ENCODE data around the gene GALNT11. TPM values are rescaled to one million over a fixed set of nuclear protein-coding genes. Genes with fewer than 3 reads are reported as not detected.

Gene GALNT11
- total and polyA plus RNA-seq, 9 donors, result 20.1 to 57.6 (median 34.3) TPM

DNA sequence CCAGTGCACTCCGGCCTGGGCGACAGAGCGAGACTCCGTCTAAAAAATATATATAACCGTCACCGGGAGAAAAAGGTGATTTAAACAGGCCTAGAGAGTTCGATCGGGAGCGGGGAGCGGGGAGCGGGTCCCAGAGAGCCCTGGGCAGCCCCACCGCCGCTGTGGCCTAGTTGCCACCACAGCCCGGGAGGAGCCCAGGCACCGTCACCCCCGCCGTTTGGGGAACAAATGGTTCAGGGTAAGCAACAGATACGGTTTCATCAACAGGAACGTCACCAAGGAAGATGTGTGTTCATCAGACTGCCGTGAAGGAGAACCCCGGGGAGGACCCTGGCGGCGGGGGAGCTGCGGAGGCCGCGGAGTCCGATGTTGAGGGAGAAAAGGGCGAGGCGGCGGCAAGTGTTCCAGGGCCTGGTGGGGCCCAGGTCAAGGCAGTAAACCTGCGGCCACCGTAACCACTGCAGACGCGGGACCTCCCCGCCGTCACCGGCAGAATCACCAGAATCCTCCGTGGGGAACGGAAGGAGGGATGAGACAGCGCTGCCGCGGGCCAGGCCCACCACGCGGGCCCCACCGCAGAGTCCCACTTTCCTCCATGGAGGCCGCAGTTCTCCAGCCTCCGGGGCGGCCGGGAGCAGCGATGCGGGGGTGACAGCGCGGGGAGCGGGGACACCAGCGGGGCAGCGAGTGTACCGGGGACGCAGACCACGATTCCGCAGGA is 103.4 kb downstream of the GALNT11 start:
- H3K27ac ChIP-seq, result no peak overlapping the region
- no peaks in the 10 kb centered on the region for H3K27me3 ChIP-seq
- DNase-seq, result no peak
- TF ChIP-seq POLR2A (IDR thresholded peaks at IDR 0.05) (no peak), EP300 (IDR thresholded peaks at IDR 0.05) (no peak), CTCF (IDR thresholded peaks at IDR 0.05) (no peak)
- H3K9me3 ChIP-seq, result no peaks in the 10 kb centered on the region
- intact Hi-C loops (cut with DNase I), result no loop called here
- no peak overlapping the region for H3K4me3 ChIP-seq
- no peaks in the 10 kb centered on the region for H3K36me3 ChIP-seq
- H3K4me1 ChIP-seq (ENCODE audit: insufficient read depth), result no peaks in the 10 kb centered on the region
- 97 to 98% (median 97%) methylated on average over 60 of the region's 60 CpGs for WGBS, 3 donors

DNA sequence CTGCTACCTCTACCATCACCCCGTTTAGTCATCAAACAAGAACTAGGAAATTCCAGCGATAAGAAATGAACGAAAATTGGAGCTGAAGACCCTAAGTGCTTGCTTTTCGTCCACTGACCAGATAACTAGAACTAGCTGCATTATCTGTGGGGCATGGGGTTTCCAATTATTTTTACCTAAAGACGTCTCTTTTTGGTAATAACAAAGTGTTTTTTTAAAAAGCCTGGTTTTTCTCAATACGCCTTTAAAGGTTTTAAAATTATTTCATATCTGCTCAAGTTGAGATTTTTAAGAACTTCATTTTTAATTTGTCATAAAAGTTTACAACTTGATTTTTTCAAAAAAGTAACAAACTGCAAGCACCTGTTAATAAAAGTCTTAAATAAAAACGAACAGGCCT is 104.2 kb downstream of the GALNT11 start:
- no peak overlapping the region for H3K27ac ChIP-seq
- WGBS, 3 donors, result 90 to 92% (median 91%) methylated on average over 7 of the region's 7 CpGs
- H3K4me3 ChIP-seq, result no peak overlapping the region
- no peaks in the 10 kb centered on the region for H3K4me1 ChIP-seq (ENCODE audit: insufficient read depth)
- H3K27me3 ChIP-seq, result no peaks in the 10 kb centered on the region
- intact Hi-C loops (cut with DNase I), result no loop called here
- H3K36me3 ChIP-seq, result no peaks in the 10 kb centered on the region
- no peak for TF ChIP-seq POLR2A (IDR thresholded peaks at IDR 0.05)
- TF ChIP-seq CTCF (IDR thresholded peaks at IDR 0.05), result no peak
- TF ChIP-seq EP300 (IDR thresholded peaks at IDR 0.05), result no peak
- H3K9me3 ChIP-seq, result no peaks in the 10 kb centered on the region
- DNase-seq, result no peak

DNA sequence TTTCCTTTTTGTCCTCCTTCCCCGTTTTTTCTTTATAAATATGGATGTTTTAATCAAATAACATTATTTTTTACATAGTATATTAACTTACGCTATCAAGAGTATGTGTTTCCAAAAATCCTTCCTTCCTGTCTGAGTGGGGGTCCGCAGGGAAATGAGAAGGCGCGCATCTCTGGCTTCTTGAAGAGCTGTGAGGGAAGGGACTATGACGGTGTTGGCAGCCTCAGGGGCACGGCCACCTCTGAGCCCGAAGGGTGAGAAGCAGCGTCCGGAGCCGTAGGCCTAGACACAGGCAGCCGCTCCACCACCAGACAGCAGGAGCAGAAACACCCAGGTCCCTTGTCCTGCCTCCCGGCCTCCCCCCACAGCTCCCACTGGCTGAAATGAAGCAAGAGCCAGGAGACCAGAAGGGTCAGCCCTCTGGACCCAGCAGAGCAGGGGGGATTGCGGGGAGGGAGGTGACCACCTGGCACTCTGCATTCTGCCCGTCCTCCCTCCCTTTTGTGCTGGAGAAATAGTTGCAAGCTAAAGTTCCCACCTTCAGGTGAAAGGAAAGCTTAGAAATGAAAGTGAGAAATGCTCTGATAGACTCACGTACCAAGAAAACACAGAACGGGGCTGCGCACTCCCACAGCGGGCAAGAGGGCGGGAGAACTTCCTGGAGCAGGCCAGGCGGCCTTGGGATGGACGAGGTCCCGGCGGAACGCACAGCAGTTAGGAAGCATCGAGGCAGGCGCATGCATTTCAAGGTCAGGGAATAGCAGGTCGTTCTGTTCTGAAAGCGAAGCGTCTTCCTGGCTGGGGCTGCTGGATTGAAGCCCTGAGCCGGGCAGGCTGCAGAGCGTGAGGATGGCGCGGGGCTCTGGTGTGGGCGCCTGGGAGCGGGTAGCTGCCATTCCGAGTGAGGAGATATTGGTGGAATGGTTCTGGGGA is 105.5 kb downstream of the GALNT11 start:
- Histone ChIP-seq H3K4me3 (no peak overlapping the region), H3K27ac (no peak overlapping the region), H3K36me3 (no peaks in the 10 kb centered on the region), H3K27me3 (no peaks in the 10 kb centered on the region), H3K4me1 (ENCODE audit: insufficient read depth) (no peaks in the 10 kb centered on the region), H3K9me3 (no peaks in the 10 kb centered on the region)
- DNase-seq, result no peak
- 90 to 93% (median 93%) methylated on average over 37 of the region's 37 CpGs for WGBS, 3 donors
- intact Hi-C loops (cut with DNase I), result no loop called here
- TF ChIP-seq CTCF (IDR thresholded peaks at IDR 0.05), result no peak
- no peak for TF ChIP-seq EP300 (IDR thresholded peaks at IDR 0.05)
- no peak for TF ChIP-seq POLR2A (IDR thresholded peaks at IDR 0.05)

GRCh38 chr7:152131981-152132494 is 106.6 kb downstream of the GALNT11 start:
- H3K36me3 ChIP-seq, result no peaks in the 10 kb centered on the region
- H3K27me3 ChIP-seq, result no peaks in the 10 kb centered on the region
- H3K4me1 ChIP-seq (ENCODE audit: insufficient read depth), result peaks cover 1% of the 10 kb centered on the region
- TF ChIP-seq CTCF (IDR thresholded peaks at IDR 0.05), result no peak
- no peak for TF ChIP-seq POLR2A (IDR thresholded peaks at IDR 0.05)
- TF ChIP-seq EP300 (IDR thresholded peaks at IDR 0.05), result no peak
- intact Hi-C loops (cut with DNase I), result no loop called here
- WGBS, 3 donors, result 91 to 95% (median 94%) methylated on average over 12 of the region's 12 CpGs
- no peak overlapping the region for H3K27ac ChIP-seq
- no peak for DNase-seq
- no peak overlapping the region for H3K4me3 ChIP-seq
- H3K9me3 ChIP-seq, result no peaks in the 10 kb centered on the region
